GM19455 (cell line): ENCODE data around the gene MAML2.

ENCODE experiments used
- ATAC-seq: cut with Tn5 transposase; IDR thresholded peaks from one replicate; pipeline ENCODE4 v1.9.1; 2021; ENCODE audit not compliant: unreplicated experiment

MAML2 gene

GRCh38 chr11:96161307-96162089 lies 181.5 kb downstream of the MAML2 start:
- no peak for ATAC-seq

GRCh38 chr11:96160732-96161306 lies 182.2 kb downstream of the MAML2 start:
- ATAC-seq: no peak

GRCh38 chr11:96159968-96160367 lies 183.0 kb downstream of the MAML2 start:
- ATAC-seq: no peak

- ATAC-seq: no peak
These were observed 184.9 kb downstream of the MAML2 start for GRCh38 chr11:96158126-96158525.

GRCh38 chr11:96157517-96157873 lies 185.5 kb downstream of the MAML2 start:
- no peak for ATAC-seq

- no peak for ATAC-seq
These were observed 186.6 kb downstream of the MAML2 start for GRCh38 chr11:96156379-96156722.

GRCh38 chr11:96155627-96156378 lies 187.2 kb downstream of the MAML2 start:
- peak; percentile 49 for ATAC-seq

- no peak for ATAC-seq
These were observed 188.0 kb downstream of the MAML2 start for GRCh38 chr11:96154802-96155520.

GRCh38 chr11:96152623-96153022 lies 190.4 kb downstream of the MAML2 start:
- ATAC-seq: no peak

GRCh38 chr11:96151501-96151900 lies 191.5 kb downstream of the MAML2 start:
- no peak for ATAC-seq

GRCh38 chr11:96150609-96151008 lies 192.4 kb downstream of the MAML2 start:
- no peak for ATAC-seq

GRCh38 chr11:96149743-96150555 lies 193.0 kb downstream of the MAML2 start:
- no peak for ATAC-seq

- no peak for ATAC-seq
These were observed 195.0 kb downstream of the MAML2 start for GRCh38 chr11:96147906-96148486.

- no peak for ATAC-seq
These were observed 195.8 kb downstream of the MAML2 start for GRCh38 chr11:96147186-96147585.

- no peak for ATAC-seq
These were observed 196.2 kb downstream of the MAML2 start for GRCh38 chr11:96146765-96147164.

GRCh38 chr11:96145163-96145585 lies 197.8 kb downstream of the MAML2 start:
- no peak for ATAC-seq

GRCh38 chr11:96144553-96144952 lies 198.4 kb downstream of the MAML2 start:
- no peak for ATAC-seq

- ATAC-seq: no peak
These were observed 199.9 kb downstream of the MAML2 start for GRCh38 chr11:96143041-96143521.

GRCh38 chr11:96141626-96142025 lies 201.4 kb downstream of the MAML2 start:
- no peak for ATAC-seq

- ATAC-seq: no peak
These were observed 203.3 kb downstream of the MAML2 start for GRCh38 chr11:96139691-96140090.
